Upper lobe of left lung (tissue), 6 donors: ENCODE measurements around the gene PSMA7. TPM values are rescaled to one million over a fixed set of nuclear protein-coding genes. Genes with fewer than 3 reads are reported as not detected.

ENCODE experiments used
- ATAC-seq, 2 donors: fragments of 200-7000 bp; cut with Tn5 transposase; one replicate each; pipeline ENCODE4 v1.9.1; 2022; ENCODE audit warnings: mild to moderate bottlenecking in 2 of 2, moderate library complexity in 2 of 2; ENCODE audit not compliant: low FRiP score in 2 of 2
- DNase-seq, 2 donors: peaks; one replicate each; pipeline ENCODE4 v3.0.0-alpha.2; 2019 to 2020
- H3K27ac ChIP-seq, 4 donors: fragments of 200-600 bp; sonication (generic); one replicate each; pipeline ENCODE4 v1.5.1; 2016 to 2019
- H3K27me3 ChIP-seq, 4 donors: fragments of 200-600 bp; sonication (generic); one replicate each; pipeline ENCODE4 v1.5.1; 2017 to 2019
- H3K36me3 ChIP-seq, 4 donors: fragments of 200-600 bp; sonication (generic); one replicate each; pipeline ENCODE4 v1.5.1; 2016 to 2019
- H3K4me1 ChIP-seq, 4 donors: fragments of 200-600 bp; sonication (generic); one replicate each; pipeline ENCODE4 v1.5.1; 2018 to 2019
- H3K4me3 ChIP-seq, 4 donors: fragments of 200-600 bp; sonication (generic); one replicate each; pipeline ENCODE4 v1.5.1; 2017 to 2019; ENCODE audit warnings: mild to moderate bottlenecking in 2 of 4, moderate library complexity in 1 of 4
- H3K9me3 ChIP-seq, 4 donors: fragments of 200-600 bp; sonication (generic); one replicate each; pipeline ENCODE4 v1.5.1; 2018 to 2019
- EP300 ChIP-seq, 4 donors: sonication (generic); formaldehyde crosslinking; IDR thresholded peaks; one replicate each; pipeline ENCODE4 v1.5.1; 2017; ENCODE audit warnings: antibody characterized with exemption in 4 of 4, control low read depth in 2 of 4
- POLR2A ChIP-seq, 4 donors: fragments of 450-650 bp; IDR thresholded peaks; one replicate each; pipeline ENCODE4 v1.5.1; 2016 to 2017; ENCODE audit warnings: antibody characterized with exemption in 4 of 4, mild to moderate bottlenecking in 2 of 4
- POLR2AphosphoS5 ChIP-seq, 2 donors: sonication (generic); formaldehyde crosslinking; IDR thresholded peaks; one replicate each; pipeline ENCODE4 v1.5.1; 2017; ENCODE audit warnings: antibody characterized with exemption in 2 of 2
- WGBS, 2 donors: methylation state at CpG; one replicate each; pipeline ENCODE4 v1.1.5; 2017 to 2018; 5-methylcytosine and 5-hydroxymethylcytosine counted together
- total RNA-seq, 6 donors: library from RNA; depleted of rRNA in 4 of 6; stranded (reverse); fragments of >200 nt in 4 of 6; gene quantifications; one replicate each; pipeline versions ENCODE4 v1.1.0 to v1.2.1, GENCODE V29; 2016 to 2021
- TF ChIP-seq, protein P1 (sequence below), 6 experiments: fragments of 450-650 bp in 4 of 6; fragments of 200-600 bp in 2 of 6; sonication (generic) in 2 of 6; IDR thresholded peaks; one replicate each; pipeline ENCODE4 v1.5.1; 2016 to 2019; ENCODE audit warnings: antibody characterized with exemption in 6 of 6
- donor health status: DM: no; HTN: no; CAD: no; lungs with moderate emphysema.
- donor health status: DM: no; HTN: yes; CAD: no; lungs with severe emphysema.

Gene PSMA7
- total RNA-seq, 6 donors from 2014 or later, result 186 to 317 (median 240) TPM

- Histone ChIP-seq H3K27me3 (no peaks in the 10 kb centered on the region), H3K9me3 (no peaks in the 10 kb centered on the region), H3K4me1 (no peaks in the 10 kb centered on the region), H3K4me3 (no peak overlapping the region), H3K27ac (no peak overlapping the region), H3K36me3 (peaks cover 0 to 62% (median 34%) of the 10 kb centered on the region in 4 donors)
- WGBS, 2 donors, result 94 to 98% methylated on average over 8 to 18 of the region's 18 CpGs
- DNase-seq, result peak in 1 of 2 donors; percentile 70
- TF ChIP-seq POLR2AphosphoS5 (IDR thresholded peaks at IDR 0.05) (no peak), POLR2A (IDR thresholded peaks at IDR 0.05) (no peak)
- TF ChIP-seq, protein P1, sequence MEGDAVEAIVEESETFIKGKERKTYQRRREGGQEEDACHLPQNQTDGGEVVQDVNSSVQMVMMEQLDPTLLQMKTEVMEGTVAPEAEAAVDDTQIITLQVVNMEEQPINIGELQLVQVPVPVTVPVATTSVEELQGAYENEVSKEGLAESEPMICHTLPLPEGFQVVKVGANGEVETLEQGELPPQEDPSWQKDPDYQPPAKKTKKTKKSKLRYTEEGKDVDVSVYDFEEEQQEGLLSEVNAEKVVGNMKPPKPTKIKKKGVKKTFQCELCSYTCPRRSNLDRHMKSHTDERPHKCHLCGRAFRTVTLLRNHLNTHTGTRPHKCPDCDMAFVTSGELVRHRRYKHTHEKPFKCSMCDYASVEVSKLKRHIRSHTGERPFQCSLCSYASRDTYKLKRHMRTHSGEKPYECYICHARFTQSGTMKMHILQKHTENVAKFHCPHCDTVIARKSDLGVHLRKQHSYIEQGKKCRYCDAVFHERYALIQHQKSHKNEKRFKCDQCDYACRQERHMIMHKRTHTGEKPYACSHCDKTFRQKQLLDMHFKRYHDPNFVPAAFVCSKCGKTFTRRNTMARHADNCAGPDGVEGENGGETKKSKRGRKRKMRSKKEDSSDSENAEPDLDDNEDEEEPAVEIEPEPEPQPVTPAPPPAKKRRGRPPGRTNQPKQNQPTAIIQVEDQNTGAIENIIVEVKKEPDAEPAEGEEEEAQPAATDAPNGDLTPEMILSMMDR (IDR thresholded peaks at IDR 0.05), result no peak
- ATAC-seq, result no peak
Observed at GRCh38 chr20:62172666-62173065, 29.5 kb upstream of the PSMA7 start.

GRCh38 chr20:62171245-62171644 lies 28.1 kb upstream of the PSMA7 start:
- ATAC-seq (no peak), DNase-seq (no peak)
- Histone ChIP-seq H3K27me3 (no peaks in the 10 kb centered on the region), H3K27ac (no peak overlapping the region), H3K4me3 (no peak overlapping the region), H3K4me1 (no peaks in the 10 kb centered on the region), H3K9me3 (no peaks in the 10 kb centered on the region), H3K36me3 (peaks cover 0 to 71% (median 32%) of the 10 kb centered on the region in 4 donors)
- TF ChIP-seq POLR2A (IDR thresholded peaks at IDR 0.05) (no peak), EP300 (IDR thresholded peaks at IDR 0.05) (no peak)
- WGBS, 2 donors, result 82 to 85% methylated on average over 8 of the region's 8 CpGs

- Histone ChIP-seq H3K4me1 (no peaks in the 10 kb centered on the region), H3K27ac (no peak overlapping the region), H3K9me3 (no peaks in the 10 kb centered on the region), H3K4me3 (no peak overlapping the region), H3K27me3 (no peaks in the 10 kb centered on the region), H3K36me3 (peaks cover 0 to 71% (median 38%) of the 10 kb centered on the region in 4 donors)
- TF ChIP-seq POLR2A (IDR thresholded peaks at IDR 0.05), result no peak
- no peak for TF ChIP-seq POLR2AphosphoS5 (IDR thresholded peaks at IDR 0.05)
- no peak for TF ChIP-seq EP300 (IDR thresholded peaks at IDR 0.05)
- TF ChIP-seq, protein P1 (IDR thresholded peaks at IDR 0.05), result no peak
- DNase-seq (no peak), ATAC-seq (no peak)
- 96% methylated on average over 9 of the region's 9 CpGs for WGBS, 2 donors
Observed at GRCh38 chr20:62170536-62170935, 27.3 kb upstream of the PSMA7 start.

DNA sequence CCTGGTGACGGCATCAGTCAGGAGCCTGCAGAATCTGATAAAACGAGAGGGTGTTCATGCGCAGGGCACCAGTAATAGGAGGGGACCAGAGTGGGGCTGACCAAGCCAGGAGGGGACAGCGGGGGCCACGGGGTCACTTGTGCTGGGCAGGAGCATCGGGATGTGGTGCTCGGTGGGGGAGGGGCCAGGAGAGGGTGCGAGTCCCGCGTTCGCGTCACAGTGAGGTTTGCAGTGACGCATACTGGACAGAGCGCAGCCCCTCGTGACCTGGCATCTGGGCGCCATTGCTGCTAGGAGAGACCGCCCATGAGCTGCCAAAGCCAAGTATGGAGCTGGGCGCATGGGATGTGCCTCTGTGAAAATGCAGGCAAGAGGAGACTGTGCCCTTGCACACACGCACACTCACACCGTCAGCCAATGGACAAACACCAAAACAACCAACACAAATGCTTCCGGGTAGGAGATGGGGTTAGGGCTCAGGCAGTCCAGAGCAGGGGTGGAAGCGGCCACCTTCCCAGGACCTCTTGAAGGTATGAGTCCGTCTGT lies 25.8 kb upstream of the PSMA7 start:
- no peak overlapping the region for H3K27ac ChIP-seq
- ATAC-seq (no peak), DNase-seq (peak in 1 of 2 donors; percentile 62)
- no peaks in the 10 kb centered on the region for H3K27me3 ChIP-seq
- no peaks in the 10 kb centered on the region for H3K9me3 ChIP-seq
- WGBS, 2 donors, result 94 to 97% methylated on average over 15 to 23 of the region's 23 CpGs
- peaks cover 0 to 71% (median 46%) of the 10 kb centered on the region in 4 donors for H3K36me3 ChIP-seq
- TF ChIP-seq EP300 (IDR thresholded peaks at IDR 0.05), result no peak
- no peak for TF ChIP-seq POLR2AphosphoS5 (IDR thresholded peaks at IDR 0.05)
- no peak for TF ChIP-seq POLR2A (IDR thresholded peaks at IDR 0.05)
- TF ChIP-seq, protein P1 (IDR thresholded peaks at IDR 0.05), result no peak
- H3K4me3 ChIP-seq, result no peak overlapping the region
- no peaks in the 10 kb centered on the region for H3K4me1 ChIP-seq

DNA sequence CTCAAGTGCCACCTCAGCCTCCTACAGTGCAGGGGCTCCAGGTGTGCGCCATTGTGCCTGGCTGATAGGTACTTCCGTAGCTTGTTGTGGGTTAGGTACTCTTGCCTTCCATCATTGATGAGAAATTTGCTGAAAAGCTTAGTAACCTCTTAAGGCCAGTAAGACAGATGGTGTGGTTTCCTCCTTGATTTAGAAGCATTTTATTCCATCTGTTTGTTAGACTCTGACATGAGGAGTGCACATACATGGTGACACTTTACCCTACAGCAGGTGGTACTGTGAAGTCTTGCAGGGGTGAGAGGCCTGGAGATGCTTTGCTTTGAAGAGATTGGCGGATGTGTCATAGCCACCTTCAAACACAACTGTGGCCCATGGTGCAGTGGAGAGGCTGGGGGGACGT lies 24.9 kb upstream of the PSMA7 start:
- DNase-seq (no peak), ATAC-seq (no peak)
- no peak for TF ChIP-seq POLR2AphosphoS5 (IDR thresholded peaks at IDR 0.05)
- TF ChIP-seq, protein P1 (IDR thresholded peaks at IDR 0.05), result no peak
- no peak for TF ChIP-seq EP300 (IDR thresholded peaks at IDR 0.05)
- no peak for TF ChIP-seq POLR2A (IDR thresholded peaks at IDR 0.05)
- 75 to 97% methylated on average over 4 of the region's 4 CpGs for WGBS, 2 donors
- Histone ChIP-seq H3K27ac (no peak overlapping the region), H3K27me3 (no peaks in the 10 kb centered on the region), H3K36me3 (peaks cover 0 to 71% (median 54%) of the 10 kb centered on the region in 4 donors), H3K9me3 (no peaks in the 10 kb centered on the region), H3K4me3 (no peak overlapping the region), H3K4me1 (no peaks in the 10 kb centered on the region)
